GM19193 (cell line): Measurements from ENCODE around the gene CLIC5.

Source experiments
- POLR2A ChIP-seq: IDR thresholded peaks from 4 replicates; pipeline ENCODE4 v1.6.1; 2011; ENCODE audit not compliant: insufficient read depth, insufficient read length; ENCODE audit errors: extremely low read depth

The CLIC5 gene

GRCh38 chr6:46014511-46015118 is 1.0 kb downstream of the CLIC5 start:
- TF ChIP-seq POLR2A = no peak

GRCh38 chr6:46014046-46014445 is 1.6 kb downstream of the CLIC5 start:
- no peak for TF ChIP-seq POLR2A

GRCh38 chr6:46013639-46014038 is 2.0 kb downstream of the CLIC5 start:
- TF ChIP-seq POLR2A = no peak

GRCh38 chr6:46012834-46013233 is 2.8 kb downstream of the CLIC5 start:
- no peak for TF ChIP-seq POLR2A

GRCh38 chr6:46011188-46012085 is 4.2 kb downstream of the CLIC5 start:
- no peak for TF ChIP-seq POLR2A

GRCh38 chr6:46010771-46011170 is 4.9 kb downstream of the CLIC5 start:
- no peak for TF ChIP-seq POLR2A

GRCh38 chr6:46010270-46010669 is 5.4 kb downstream of the CLIC5 start:
- no peak for TF ChIP-seq POLR2A

- TF ChIP-seq POLR2A = no peak
These were observed 13.4 kb downstream of the CLIC5 start for GRCh38 chr6:46002264-46002663.

GRCh38 chr6:46000905-46001304 is 14.8 kb downstream of the CLIC5 start:
- no peak for TF ChIP-seq POLR2A

GRCh38 chr6:45998524-45998923 is 17.1 kb downstream of the CLIC5 start:
- no peak for TF ChIP-seq POLR2A

- no peak for TF ChIP-seq POLR2A
These were observed 17.7 kb downstream of the CLIC5 start for GRCh38 chr6:45997875-45998506.

GRCh38 chr6:45991189-45991588 is 24.5 kb downstream of the CLIC5 start:
- no peak for TF ChIP-seq POLR2A

- no peak for TF ChIP-seq POLR2A
These were observed 25.5 kb downstream of the CLIC5 start for GRCh38 chr6:45990162-45990561.

- no peak for TF ChIP-seq POLR2A
These were observed 27.0 kb downstream of the CLIC5 start for GRCh38 chr6:45988635-45989034.

GRCh38 chr6:45987856-45988255 is 27.8 kb downstream of the CLIC5 start:
- no peak for TF ChIP-seq POLR2A
